CD1c-positive myeloid dendritic cell (primary cell): ENCODE measurements around the gene IFITM5.
"Not testable (repeated sequence)": the region's sequence is repeated elsewhere in the genome, so short reads cannot be mapped to it uniquely, and the experiment has no call there.

Source experiments
- DNase-seq: peaks from one replicate; pipeline ENCODE4 v3.0.0-alpha.2; 2016; ENCODE audit errors: extremely low spot score

Gene IFITM5

GRCh38 chr11:328012-328411 lies 28.7 kb upstream of the IFITM5 start:
- DNase-seq, result no peak

GRCh38 chr11:327581-327923 lies 28.2 kb upstream of the IFITM5 start:
- no peak for DNase-seq

GRCh38 chr11:326842-327580 lies 27.7 kb upstream of the IFITM5 start:
- DNase-seq, result peak; percentile 69

GRCh38 chr11:326592-326841 lies 27.2 kb upstream of the IFITM5 start:
- DNase-seq, result no peak

GRCh38 chr11:325796-326591 lies 26.7 kb upstream of the IFITM5 start:
- no peak for DNase-seq

- DNase-seq, result not testable (repeated sequence)
Measured at GRCh38 chr11:324593-325517, 25.5 kb upstream of the IFITM5 start.

- no peak for DNase-seq
Measured at GRCh38 chr11:324156-324555, 24.8 kb upstream of the IFITM5 start.

GRCh38 chr11:319888-320273 lies 20.6 kb upstream of the IFITM5 start:
- not testable (repeated sequence) for DNase-seq

GRCh38 chr11:319121-319887 lies 20.0 kb upstream of the IFITM5 start:
- not testable (repeated sequence) for DNase-seq

- DNase-seq, result not testable (repeated sequence)
Measured at GRCh38 chr11:318405-319120, 19.2 kb upstream of the IFITM5 start.

- not testable (repeated sequence) for DNase-seq
Measured at GRCh38 chr11:317668-318404, 18.5 kb upstream of the IFITM5 start.

GRCh38 chr11:316891-317301 lies 17.6 kb upstream of the IFITM5 start:
- no peak for DNase-seq

- no peak for DNase-seq
Measured at GRCh38 chr11:316031-316701, 16.8 kb upstream of the IFITM5 start.

- DNase-seq, result no peak
Measured at GRCh38 chr11:315516-315994, 16.2 kb upstream of the IFITM5 start.

- DNase-seq, result no peak
Measured at GRCh38 chr11:315051-315481, 15.7 kb upstream of the IFITM5 start.

- not testable (repeated sequence) for DNase-seq
Measured at GRCh38 chr11:314554-314875, 15.2 kb upstream of the IFITM5 start.

- DNase-seq, result peak; percentile 29
Measured at GRCh38 chr11:313787-314553, 14.6 kb upstream of the IFITM5 start, which contains the start of gene IFITM1. TSS of gene IFITM1 (plus strand) at chr11:314040. CDS start at chr11:314171, 131 bp downstream.

- no peak for DNase-seq
Measured at GRCh38 chr11:313304-313786, 14.0 kb upstream of the IFITM5 start.
